ENCODE data around the gene PTPN1. TPM values are rescaled to one million over a fixed set of nuclear protein-coding genes. Genes with fewer than 3 reads are reported as not detected.

PTPN1 gene
- total RNA-seq, 2 donors from 2014 or later, result 33.2 to 37.9 TPM

DNA sequence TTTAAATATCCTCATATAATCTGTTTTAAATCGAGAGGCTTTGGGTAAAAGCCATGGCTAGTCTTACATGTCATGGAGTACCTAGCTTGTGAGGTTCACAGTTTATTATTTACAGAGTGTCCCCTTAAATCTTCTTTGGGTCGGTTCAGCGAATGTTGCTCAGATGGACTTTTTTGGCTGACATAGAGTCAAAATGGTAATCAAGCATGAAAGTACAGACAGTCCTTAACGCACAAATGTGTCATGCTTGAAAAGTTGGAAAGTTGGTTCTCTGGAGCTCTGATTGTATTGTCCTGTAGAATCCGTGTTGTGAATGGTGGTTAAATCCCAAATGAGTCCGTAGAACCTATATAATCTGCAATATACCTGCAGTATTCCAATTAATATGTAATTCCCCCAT, 22.0 kb downstream of the PTPN1 start:
- Histone ChIP-seq H3K4me1 (peaks cover 8% of the 10 kb centered on the region), H3K36me3 (no peaks in the 10 kb centered on the region), H3K4me3 (no peak overlapping the region), H3K27ac (no peak overlapping the region), H3K9me3 (no peaks in the 10 kb centered on the region), H3K27me3 (no peaks in the 10 kb centered on the region), H3K9ac (ENCODE audit: low read depth in 2 of 2, low read length in 2 of 2) (no peak overlapping the region)
- TF ChIP-seq, protein P1, sequence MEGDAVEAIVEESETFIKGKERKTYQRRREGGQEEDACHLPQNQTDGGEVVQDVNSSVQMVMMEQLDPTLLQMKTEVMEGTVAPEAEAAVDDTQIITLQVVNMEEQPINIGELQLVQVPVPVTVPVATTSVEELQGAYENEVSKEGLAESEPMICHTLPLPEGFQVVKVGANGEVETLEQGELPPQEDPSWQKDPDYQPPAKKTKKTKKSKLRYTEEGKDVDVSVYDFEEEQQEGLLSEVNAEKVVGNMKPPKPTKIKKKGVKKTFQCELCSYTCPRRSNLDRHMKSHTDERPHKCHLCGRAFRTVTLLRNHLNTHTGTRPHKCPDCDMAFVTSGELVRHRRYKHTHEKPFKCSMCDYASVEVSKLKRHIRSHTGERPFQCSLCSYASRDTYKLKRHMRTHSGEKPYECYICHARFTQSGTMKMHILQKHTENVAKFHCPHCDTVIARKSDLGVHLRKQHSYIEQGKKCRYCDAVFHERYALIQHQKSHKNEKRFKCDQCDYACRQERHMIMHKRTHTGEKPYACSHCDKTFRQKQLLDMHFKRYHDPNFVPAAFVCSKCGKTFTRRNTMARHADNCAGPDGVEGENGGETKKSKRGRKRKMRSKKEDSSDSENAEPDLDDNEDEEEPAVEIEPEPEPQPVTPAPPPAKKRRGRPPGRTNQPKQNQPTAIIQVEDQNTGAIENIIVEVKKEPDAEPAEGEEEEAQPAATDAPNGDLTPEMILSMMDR (IDR thresholded peaks at IDR 0.05), result no peak
- DNase-seq, result no peak
- intact Hi-C loops (cut with DNase I), result no loop called here

DNA sequence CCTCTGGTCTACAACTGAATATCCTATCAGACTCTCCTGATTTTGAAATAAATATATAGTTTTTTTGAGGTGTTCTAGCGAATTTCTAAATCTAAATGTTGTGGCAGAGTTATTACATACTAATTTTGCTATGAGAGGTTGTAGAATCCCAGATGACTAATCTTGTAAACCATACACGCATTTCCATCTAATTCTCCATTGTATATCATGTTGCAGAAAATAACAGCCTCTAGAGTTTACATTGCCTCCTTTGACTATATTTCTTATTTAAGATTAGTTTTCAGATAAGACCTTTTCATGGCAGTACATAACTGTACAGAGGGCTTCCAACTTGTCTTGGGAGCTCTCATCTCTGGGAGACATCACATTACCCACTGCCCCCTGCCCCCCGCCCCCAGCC, 22.9 kb downstream of the PTPN1 start:
- DNase-seq, result no peak
- H3K4me1 ChIP-seq, result no peaks in the 10 kb centered on the region
- intact Hi-C loops (cut with DNase I), result no loop called here
- H3K27me3 ChIP-seq, result no peaks in the 10 kb centered on the region
- H3K27ac ChIP-seq, result no peak overlapping the region
- TF ChIP-seq, protein P1 (IDR thresholded peaks at IDR 0.05), result no peak
- no peaks in the 10 kb centered on the region for H3K9me3 ChIP-seq
- no peak overlapping the region for H3K9ac ChIP-seq (ENCODE audit: low read depth in 2 of 2, low read length in 2 of 2)
- no peaks in the 10 kb centered on the region for H3K36me3 ChIP-seq
- no peak overlapping the region for H3K4me3 ChIP-seq

DNA sequence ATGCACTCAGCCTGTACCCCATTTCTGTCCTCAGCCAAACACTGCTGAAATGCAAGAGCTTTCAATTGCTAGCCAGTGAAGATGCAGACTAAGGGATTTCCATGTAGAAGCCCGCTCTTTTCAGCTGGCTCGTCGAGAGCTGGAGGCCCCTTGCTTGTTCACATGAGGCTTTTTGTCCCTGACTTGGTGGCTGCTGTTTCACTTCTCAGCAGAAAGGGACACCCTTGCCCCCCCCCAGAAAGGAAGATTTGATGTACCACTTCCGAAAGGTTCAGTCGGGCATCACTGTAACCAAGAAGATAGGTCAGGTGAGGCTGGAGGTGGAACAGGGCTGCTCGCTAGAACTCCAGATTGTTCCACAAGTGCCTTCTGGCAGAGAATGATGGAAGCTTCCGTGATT, 23.3 kb downstream of the PTPN1 start:
- no peak overlapping the region for H3K9ac ChIP-seq (ENCODE audit: low read depth in 2 of 2, low read length in 2 of 2)
- no peaks in the 10 kb centered on the region for H3K27me3 ChIP-seq
- no peaks in the 10 kb centered on the region for H3K36me3 ChIP-seq
- no peaks in the 10 kb centered on the region for H3K9me3 ChIP-seq
- TF ChIP-seq, protein P1 (IDR thresholded peaks at IDR 0.05), result no peak
- intact Hi-C loops (cut with DNase I), result no loop called here
- no peak for DNase-seq
- H3K27ac ChIP-seq, result no peak overlapping the region
- H3K4me1 ChIP-seq, result no peaks in the 10 kb centered on the region
- no peak overlapping the region for H3K4me3 ChIP-seq

DNA sequence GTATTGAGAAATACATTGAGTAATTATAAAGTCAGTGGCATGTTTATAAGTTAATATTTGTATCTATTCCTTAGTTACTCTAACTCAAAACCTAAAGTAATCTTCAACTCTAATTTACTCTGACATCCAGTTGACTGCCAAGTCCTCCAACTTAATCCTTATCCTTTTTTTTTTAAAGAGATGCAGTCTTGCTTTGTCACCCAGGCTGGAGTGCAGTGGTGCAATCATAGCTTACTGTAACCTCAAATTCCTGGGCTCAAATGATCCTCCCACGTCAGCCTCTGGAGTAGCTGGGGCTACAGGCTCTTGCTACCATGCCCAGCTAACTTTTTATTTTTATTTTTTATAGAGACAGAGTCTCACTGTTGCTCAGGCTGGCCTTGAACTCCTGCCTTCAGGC, 24.4 kb downstream of the PTPN1 start:
- H3K27ac ChIP-seq, result no peak overlapping the region
- H3K9ac ChIP-seq (ENCODE audit: low read depth in 2 of 2, low read length in 2 of 2), result no peak overlapping the region
- TF ChIP-seq, protein P1 (IDR thresholded peaks at IDR 0.05), result no peak
- no peaks in the 10 kb centered on the region for H3K9me3 ChIP-seq
- H3K4me3 ChIP-seq, result no peak overlapping the region
- no peaks in the 10 kb centered on the region for H3K36me3 ChIP-seq
- no peaks in the 10 kb centered on the region for H3K27me3 ChIP-seq
- DNase-seq, result no peak
- intact Hi-C loops (cut with DNase I), result no loop called here
- no peaks in the 10 kb centered on the region for H3K4me1 ChIP-seq

DNA sequence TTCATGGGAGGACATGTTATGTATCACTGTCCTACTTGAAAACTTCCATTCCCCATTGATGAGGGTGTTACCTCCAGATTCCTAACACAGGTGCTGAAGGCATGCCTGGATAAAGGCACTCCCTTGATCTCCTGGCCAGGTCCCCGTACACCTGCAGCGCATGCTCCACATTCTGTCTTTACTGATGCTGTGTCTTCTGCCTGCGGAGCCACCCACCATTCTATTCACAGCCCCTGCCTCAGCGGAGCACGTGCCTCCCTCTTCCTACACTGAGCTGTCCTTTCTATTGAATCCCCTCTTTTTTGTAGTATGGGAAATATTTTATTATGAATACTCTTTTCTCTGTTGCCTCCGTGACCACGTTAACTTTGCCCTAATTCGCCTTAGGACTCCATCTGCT, 25.0 kb downstream of the PTPN1 start:
- Histone ChIP-seq H3K9me3 (no peaks in the 10 kb centered on the region), H3K4me3 (no peak overlapping the region), H3K4me1 (no peaks in the 10 kb centered on the region), H3K36me3 (no peaks in the 10 kb centered on the region), H3K9ac (ENCODE audit: low read depth in 2 of 2, low read length in 2 of 2) (no peak overlapping the region), H3K27ac (no peak overlapping the region), H3K27me3 (no peaks in the 10 kb centered on the region)
- TF ChIP-seq, protein P1 (IDR thresholded peaks at IDR 0.05), result no peak
- no peak for DNase-seq
- intact Hi-C loops (cut with DNase I), result no loop called here

DNA sequence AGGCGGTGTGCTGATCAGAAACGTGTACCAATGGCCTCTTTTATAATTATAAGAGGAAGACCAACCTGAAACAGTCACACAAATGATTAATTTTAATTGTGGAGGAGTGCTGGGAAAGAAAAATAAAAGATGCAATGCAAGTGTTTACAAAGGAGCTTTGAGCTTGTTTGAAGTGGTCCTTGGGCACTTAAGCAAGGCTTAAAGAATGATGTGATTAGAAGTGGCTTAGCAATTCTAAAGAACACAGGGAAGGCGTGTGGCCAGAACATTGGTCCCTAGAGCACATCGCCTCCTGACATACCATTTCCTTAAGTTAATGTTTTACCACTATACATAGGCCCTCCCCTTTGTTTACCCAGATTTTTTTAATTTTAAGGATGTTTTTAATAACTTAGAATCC, 26.1 kb downstream of the PTPN1 start:
- Histone ChIP-seq H3K4me1 (no peaks in the 10 kb centered on the region), H3K27ac (no peak overlapping the region), H3K36me3 (no peaks in the 10 kb centered on the region), H3K9me3 (no peaks in the 10 kb centered on the region), H3K9ac (ENCODE audit: low read depth in 2 of 2, low read length in 2 of 2) (no peak overlapping the region), H3K27me3 (no peaks in the 10 kb centered on the region), H3K4me3 (no peak overlapping the region)
- no peak for DNase-seq
- intact Hi-C loops (cut with DNase I), result no loop called here
- TF ChIP-seq, protein P1 (IDR thresholded peaks at IDR 0.05), result no peak

Data from colonic mucosa (tissue), 4 donors.